DMS79 treated with DMSO at 0.1 percent for 48 hours (cell line): ENCODE results near the gene PDE4C.
"Not testable (repeated sequence)": the region's sequence is repeated elsewhere in the genome, so short reads cannot be mapped to it uniquely, and the experiment has no call there.

Experiments used
- DNase-seq: peaks from one replicate; lab custom pipeline; 2025; lab: John Stamatoyannopoulos, UW

The PDE4C gene

GRCh38 chr19:18223860-18224524 is 2.2 kb downstream of the PDE4C start:
- no peak for DNase-seq

- DNase-seq = no peak
Observed at GRCh38 chr19:18221815-18222725, 4.2 kb downstream of the PDE4C start.

- DNase-seq = no peak
Observed at GRCh38 chr19:18220632-18221275, 5.5 kb downstream of the PDE4C start.

GRCh38 chr19:18219911-18220631 is 6.2 kb downstream of the PDE4C start:
- DNase-seq = no peak

GRCh38 chr19:18218600-18218999 is 7.6 kb downstream of the PDE4C start:
- DNase-seq = no peak

- no peak for DNase-seq
Observed at GRCh38 chr19:18218159-18218558, 8.1 kb downstream of the PDE4C start.

- DNase-seq = no peak
Observed at GRCh38 chr19:18216789-18217188, 9.4 kb downstream of the PDE4C start.

GRCh38 chr19:18214779-18215433 is 11.3 kb downstream of the PDE4C start:
- DNase-seq = no peak

GRCh38 chr19:18211683-18212082 is 14.6 kb downstream of the PDE4C start:
- no peak for DNase-seq

GRCh38 chr19:18209912-18210311 is 16.3 kb downstream of the PDE4C start:
- DNase-seq = not testable (repeated sequence)

- DNase-seq = peak; percentile 6
Observed at GRCh38 chr19:18208098-18208951, 17.9 kb downstream of the PDE4C start.

GRCh38 chr19:18206018-18206417 is 20.2 kb downstream of the PDE4C start:
- DNase-seq = no peak

GRCh38 chr19:18205200-18205892 is 20.9 kb downstream of the PDE4C start:
- peak; percentile 48 for DNase-seq

- no peak for DNase-seq
Observed at GRCh38 chr19:18204394-18205199, 21.6 kb downstream of the PDE4C start.

GRCh38 chr19:18203863-18204393 is 22.3 kb downstream of the PDE4C start, which contains the start of gene RAB3A:
Gene RAB3A, minus strand, starts transcription at chr19:18204042. Its CDS starts 1,302 bp downstream, at chr19:18202740.
- peak; percentile 99 for DNase-seq

GRCh38 chr19:18203408-18203862 is 22.8 kb downstream of the PDE4C start:
- no peak for DNase-seq

- DNase-seq = peak; percentile 11
Observed at GRCh38 chr19:18202778-18203407, 23.3 kb downstream of the PDE4C start.

- DNase-seq = no peak
Observed at GRCh38 chr19:18202397-18202777, 23.9 kb downstream of the PDE4C start.
